A673 (cell line): Measurements from ENCODE around the gene IL17F. TPM values are rescaled to one million over a fixed set of nuclear protein-coding genes. Genes with fewer than 3 reads are reported as not detected.
A peak's percentile ranks its signal among the peaks of the same experiment; 100 is the strongest.

ENCODE experiments used
- Bru-seq: library from RNA; stranded (reverse); fragments of 400-500 nt; gene quantifications from one replicate; lab custom pipeline; 2021; lab: Mats Ljungman, UMichigan
- BruChase-seq, 2 experiments: library from RNA; stranded (reverse); fragments of 400-500 nt; gene quantifications; one replicate each; lab custom pipeline; 2021; lab: Mats Ljungman, UMichigan
- BruUV-seq: library from RNA; stranded (reverse); fragments of 400-500 nt; replicated peaks from 2 replicates; lab custom pipeline; 2021; lab: Mats Ljungman, UMichigan
- CTCF ChIA-PET: fragments of 300-600 bp; sonication (Branson Sonifier 250); formaldehyde crosslinking; loops from one replicate; lab custom pipeline; 2022; ENCODE audit warnings: antibody characterized with exemption; lab: Charles Lee
- POLR2A ChIA-PET: fragments of 300-600 bp; sonication (Branson Sonifier 250); formaldehyde crosslinking; loops from one replicate; lab custom pipeline; 2022; ENCODE audit warnings: antibody characterized with exemption; ENCODE audit not compliant: low non-redundant PET; lab: Charles Lee
- DNase-seq: peaks from one replicate; pipeline ENCODE4 v3.0.0-alpha.2; 2015; ENCODE audit warnings: low spot score
- H3K27ac ChIP-seq: fragments of 200-600 bp; sonication (generic); 2 replicates; pipeline ENCODE4 v1.5.1; 2016; ENCODE audit warnings: mixed run types, low read depth, mild to moderate bottlenecking, mixed read lengths, antibody characterized with exemption, low read length; ENCODE audit not compliant: poor library complexity, severe bottlenecking
- H3K27me3 ChIP-seq: fragments of 200-600 bp; sonication (generic); replicated peaks from 2 replicates; pipeline ENCODE4 v1.6.1; 2017; ENCODE audit warnings: mixed run types, low read depth, mild to moderate bottlenecking, mixed read lengths, antibody characterized with exemption, low read length; ENCODE audit not compliant: insufficient read depth, poor library complexity
- H3K36me3 ChIP-seq: fragments of 200-600 bp; sonication (generic); 2 replicates; pipeline ENCODE4 v1.6.1; 2016; ENCODE audit warnings: mixed run types, mild to moderate bottlenecking, mixed read lengths, antibody characterized with exemption, low read length; ENCODE audit not compliant: insufficient read depth, poor library complexity, severe bottlenecking
- H3K4me1 ChIP-seq: fragments of 200-600 bp; sonication (generic); 2 replicates; pipeline ENCODE4 v1.6.1; 2017; ENCODE audit warnings: mixed run types, mild to moderate bottlenecking, mixed read lengths, antibody characterized with exemption, low read length; ENCODE audit not compliant: insufficient read depth, poor library complexity, severe bottlenecking
- H3K4me3 ChIP-seq: fragments of 200-600 bp; sonication (generic); 2 replicates; pipeline ENCODE4 v1.5.1; 2016; ENCODE audit warnings: low read depth, mixed run types, mild to moderate bottlenecking, mixed read lengths, low read length; ENCODE audit not compliant: poor library complexity, severe bottlenecking
- H3K9me3 ChIP-seq: fragments of 200-600 bp; sonication (generic); 2 replicates; pipeline ENCODE4 v1.6.1; 2016; ENCODE audit warnings: mixed run types, low read depth, mild to moderate bottlenecking, mixed read lengths, antibody characterized with exemption, low read length; ENCODE audit not compliant: poor library complexity, severe bottlenecking
- CTCF ChIP-seq: fragments of 300-800, 200-600 bp; sonication (generic); conservative IDR thresholded peaks from 2 replicates; pipeline ENCODE4 v1.5.1; 2017; ENCODE audit warnings: low read depth, mild to moderate bottlenecking, antibody characterized with exemption, low read length, moderate library complexity, mixed read lengths
- EZH2 ChIP-seq: fragments of 200-600 bp; sonication (generic); IDR thresholded peaks from 2 replicates; pipeline ENCODE4 v1.6.1; 2017; ENCODE audit warnings: borderline replicate concordance, low read depth, mild to moderate bottlenecking, mixed read lengths, antibody characterized with exemption, low read length; ENCODE audit not compliant: poor library complexity, severe bottlenecking
- intact Hi-C: fragments of 100-400 bp; cut with micrococcal nuclease; formaldehyde crosslinking; loops from one replicate; pipeline ENCODE4 v1.10.0; 2022; ENCODE audit not compliant: unreplicated experiment
- long read RNA-seq: library from polyadenylated mRNA; stranded (forward); transcript quantifications from one replicate; pipeline ENCODE4 v2.0.0, GENCODE V29; 2022
- total RNA-seq: library from RNA; stranded (reverse); gene quantifications from 2 replicates; pipeline ENCODE4 v1.2.3, GENCODE V29; 2021

IL17F gene
- total RNA-seq (not detected in 2 replicates), Bru-seq, nascent RNA (percentile 6 among the genes with signal in this experiment), BruChase-seq, experiment 1, labeled RNA remaining after a 2-hour chase (percentile 9 among the genes with signal in this experiment), BruChase-seq, experiment 2, labeled RNA remaining after a 6-hour chase (percentile 13 among the genes with signal in this experiment)
- long read RNA-seq: 0 reads

GRCh38 chr6:52244400-52244799 is at the start of gene IL17F:
Gene IL17F, minus strand, starts transcription at chr6:52244500. Its CDS starts 71 bp downstream, at chr6:52244429.
- ChIA-PET POLR2A (no interaction called here), CTCF (no interaction called here)
- H3K4me3 ChIP-seq: no peak within 1 kb of the TSS
- H3K4me1 ChIP-seq: no peaks in the 10 kb centered on the region
- BruUV-seq: no TSS peak
- TF ChIP-seq CTCF: no peak
- no peak for TF ChIP-seq EZH2
- no peaks in the 10 kb centered on the region for H3K36me3 ChIP-seq
- H3K27ac ChIP-seq: no peak within 1 kb of the TSS
- intact Hi-C loops: no loop called here
- H3K9me3 ChIP-seq: no peaks in the 10 kb centered on the region
- DNase-seq: no peak
- no peaks in the 10 kb centered on the region for H3K27me3 ChIP-seq

- ChIA-PET CTCF (no interaction called here), POLR2A (no interaction called here)
- H3K9me3 ChIP-seq: no peaks in the 10 kb centered on the region
- DNase-seq: no peak
- no peaks in the 10 kb centered on the region for H3K36me3 ChIP-seq
- no peaks in the 10 kb centered on the region for H3K27me3 ChIP-seq
- TF ChIP-seq EZH2 (no peak), CTCF (no peak)
- H3K4me3 ChIP-seq: no peak overlapping the region
- no peaks in the 10 kb centered on the region for H3K4me1 ChIP-seq
- intact Hi-C loops: no loop called here
- no peak overlapping the region for H3K27ac ChIP-seq
- no TSS peak for BruUV-seq
Measured at GRCh38 chr6:52293067-52293466, 48.8 kb upstream of the IL17F start.

GRCh38 chr6:52288841-52289240 is 44.5 kb upstream of the IL17F start:
- Histone ChIP-seq H3K4me1 (peaks cover 19% of the 10 kb centered on the region), H3K4me3 (no peak overlapping the region), H3K36me3 (no peaks in the 10 kb centered on the region), H3K27me3 (no peaks in the 10 kb centered on the region), H3K27ac (no peak overlapping the region), H3K9me3 (no peaks in the 10 kb centered on the region)
- ChIA-PET CTCF (interaction anchor here (0.8 kb wide), 1 partner anchor 111 kb away, joined by 3 read pairs; no protein-coding TSS in a partner anchor), POLR2A (no interaction called here)
- no TSS peak for BruUV-seq
- no peak for DNase-seq
- intact Hi-C loops: no loop called here
- TF ChIP-seq EZH2: no peak
